BLaER1 (cell line): ENCODE measurements around the gene SRMS.

Experiments used
- H3K27ac ChIP-seq: shearing (Covaris generic); formaldehyde crosslinking; 2 replicates; pipeline ENCODE4 v1.8.1; 2022
- H3K27me3 ChIP-seq: shearing (Covaris generic); formaldehyde crosslinking; 2 replicates; pipeline ENCODE4 v1.8.1; 2022
- H3K36me3 ChIP-seq: shearing (Covaris generic); formaldehyde crosslinking; 2 replicates; pipeline ENCODE4 v1.8.1; 2022
- H3K4me1 ChIP-seq: shearing (Covaris generic); formaldehyde crosslinking; 2 replicates; pipeline ENCODE4 v1.8.1; 2022
- H3K4me2 ChIP-seq: shearing (Covaris generic); formaldehyde crosslinking; 2 replicates; pipeline ENCODE4 v1.8.1; 2022
- H3K4me3 ChIP-seq: shearing (Covaris generic); formaldehyde crosslinking; 2 replicates; pipeline ENCODE4 v1.8.1; 2022
- H3K9ac ChIP-seq: shearing (Covaris generic); formaldehyde crosslinking; 2 replicates; pipeline ENCODE4 v1.8.1; 2022
- H3K9me3 ChIP-seq: shearing (Covaris generic); formaldehyde crosslinking; 2 replicates; pipeline ENCODE4 v1.8.1; 2022
- H4K20me1 ChIP-seq: shearing (Covaris generic); formaldehyde crosslinking; 2 replicates; pipeline ENCODE4 v1.8.1; 2022
- Cebpa-rat ChIP-seq: shearing (Covaris generic); IDR thresholded peaks from 2 replicates; pipeline ENCODE4 v1.8.1; 2022

Gene SRMS

DNA sequence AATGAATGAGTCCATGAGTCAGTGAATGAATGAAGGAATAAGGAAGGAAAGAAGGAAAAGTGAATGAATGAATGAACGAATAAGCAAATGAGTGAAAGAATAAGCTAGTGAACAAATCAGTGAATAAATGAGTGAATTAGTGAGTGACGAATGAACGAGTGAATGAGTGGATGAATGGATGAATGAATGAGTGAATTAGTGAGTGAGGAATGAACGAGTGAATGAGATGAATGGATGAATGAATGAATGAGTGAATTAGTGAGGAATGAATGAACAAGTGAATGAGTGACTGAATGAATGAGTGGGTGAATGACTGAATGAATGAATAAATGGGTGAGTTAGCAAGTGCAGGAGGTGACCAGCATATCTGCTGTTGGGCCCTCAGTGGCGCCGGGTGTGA lies 3.8 kb downstream of the SRMS start:
- H3K4me2 ChIP-seq, result no peak overlapping the region
- H3K27me3 ChIP-seq, result peaks cover 63% of the 10 kb centered on the region
- H3K9me3 ChIP-seq, result no peaks in the 10 kb centered on the region
- no peak for TF ChIP-seq Cebpa-rat
- H3K4me3 ChIP-seq, result no peak overlapping the region
- peaks cover 48% of the 10 kb centered on the region for H3K4me1 ChIP-seq
- H3K27ac ChIP-seq, result no peak overlapping the region
- H3K36me3 ChIP-seq, result no peaks in the 10 kb centered on the region
- peaks cover 49% of the 10 kb centered on the region for H4K20me1 ChIP-seq
- no peak overlapping the region for H3K9ac ChIP-seq

DNA sequence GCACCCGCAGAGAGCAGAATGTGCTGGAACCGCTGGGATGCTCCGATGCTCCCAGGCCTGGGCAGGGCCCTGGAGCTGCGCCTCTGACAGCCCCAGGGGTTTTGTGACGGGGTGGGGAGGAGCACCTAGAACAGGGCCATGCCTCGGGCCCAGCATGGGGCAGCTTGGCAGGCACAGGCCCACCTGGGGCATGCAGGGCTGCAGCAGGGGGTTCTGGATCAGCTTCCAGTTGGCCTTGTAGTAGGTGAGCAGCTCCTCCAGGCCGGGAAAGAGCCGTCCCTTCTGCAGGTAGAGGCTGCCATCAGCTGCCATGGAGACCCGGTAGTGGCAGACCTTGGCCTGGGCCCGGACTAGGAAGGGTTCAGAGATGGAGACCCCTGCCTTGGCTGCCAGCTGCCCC lies 4.4 kb downstream of the SRMS start:
- peaks cover 47% of the 10 kb centered on the region for H3K4me1 ChIP-seq
- no peaks in the 10 kb centered on the region for H3K36me3 ChIP-seq
- H4K20me1 ChIP-seq, result peaks cover 43% of the 10 kb centered on the region
- no peak overlapping the region for H3K4me3 ChIP-seq
- TF ChIP-seq Cebpa-rat, result no peak
- H3K4me2 ChIP-seq, result peak overlapping the region; percentile 49
- H3K9me3 ChIP-seq, result no peaks in the 10 kb centered on the region
- peaks cover 57% of the 10 kb centered on the region for H3K27me3 ChIP-seq
- H3K9ac ChIP-seq, result no peak overlapping the region
- H3K27ac ChIP-seq, result no peak overlapping the region

DNA sequence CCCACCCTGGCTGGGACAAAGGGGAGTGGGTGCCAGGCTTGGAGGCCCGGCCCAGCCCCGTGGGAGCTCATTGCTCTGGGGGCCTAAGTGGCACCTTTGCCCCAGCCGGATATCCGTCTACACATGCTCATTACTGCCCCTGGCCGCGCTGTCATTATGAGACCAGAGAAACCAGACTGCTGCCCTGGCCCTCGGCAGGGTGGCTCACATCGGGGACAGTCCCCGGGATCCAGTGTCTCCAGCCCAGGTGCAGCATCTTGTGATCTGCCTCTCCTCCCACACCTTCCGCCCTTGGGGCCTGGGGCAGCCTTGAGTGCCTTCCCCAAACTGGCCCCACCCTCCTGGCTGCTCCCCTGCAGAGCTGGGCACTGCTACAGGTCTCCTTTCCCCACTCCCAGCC lies 4.9 kb downstream of the SRMS start:
- H3K4me2 ChIP-seq, result peak overlapping the region; percentile 49
- H3K27me3 ChIP-seq, result peaks cover 53% of the 10 kb centered on the region
- no peaks in the 10 kb centered on the region for H3K9me3 ChIP-seq
- H4K20me1 ChIP-seq, result peaks cover 39% of the 10 kb centered on the region
- no peak for TF ChIP-seq Cebpa-rat
- no peak overlapping the region for H3K9ac ChIP-seq
- no peaks in the 10 kb centered on the region for H3K36me3 ChIP-seq
- no peak overlapping the region for H3K4me3 ChIP-seq
- no peak overlapping the region for H3K27ac ChIP-seq
- H3K4me1 ChIP-seq, result peaks cover 50% of the 10 kb centered on the region

DNA sequence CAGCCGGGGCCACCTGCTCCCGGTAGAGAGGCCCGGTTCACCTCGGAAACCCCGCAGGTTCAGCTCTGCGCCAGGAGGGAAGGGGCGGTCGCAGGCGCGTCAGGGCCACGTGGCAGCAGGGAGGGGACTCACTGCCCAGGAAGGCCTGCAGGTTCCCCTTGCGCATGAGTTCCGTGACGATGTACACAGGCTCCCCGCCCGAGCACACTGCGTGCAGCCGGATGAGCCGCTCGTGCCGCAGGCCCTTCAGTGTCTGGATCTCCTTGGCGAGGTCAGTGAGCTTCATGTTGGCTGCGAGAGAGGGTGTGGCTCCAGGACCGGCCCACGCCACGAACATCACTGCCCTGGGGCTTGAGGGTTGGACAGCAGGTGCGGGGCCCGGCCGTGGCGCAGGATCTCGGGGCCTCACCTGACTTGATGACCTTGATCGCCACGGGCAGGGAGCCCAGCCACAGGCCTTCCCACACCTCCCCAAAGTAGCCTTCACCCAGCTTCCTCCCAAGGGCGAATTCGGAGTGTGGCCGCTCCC lies 5.5 kb downstream of the SRMS start:
- Histone ChIP-seq H4K20me1 (peaks cover 34% of the 10 kb centered on the region), H3K27ac (no peak overlapping the region), H3K27me3 (peaks cover 47% of the 10 kb centered on the region), H3K4me1 (peaks cover 56% of the 10 kb centered on the region), H3K9me3 (no peaks in the 10 kb centered on the region), H3K9ac (no peak overlapping the region), H3K36me3 (no peaks in the 10 kb centered on the region), H3K4me3 (no peak overlapping the region), H3K4me2 (peak overlapping the region; percentile 49; the same call in 1 of the 2 replicates)
- no peak for TF ChIP-seq Cebpa-rat

DNA sequence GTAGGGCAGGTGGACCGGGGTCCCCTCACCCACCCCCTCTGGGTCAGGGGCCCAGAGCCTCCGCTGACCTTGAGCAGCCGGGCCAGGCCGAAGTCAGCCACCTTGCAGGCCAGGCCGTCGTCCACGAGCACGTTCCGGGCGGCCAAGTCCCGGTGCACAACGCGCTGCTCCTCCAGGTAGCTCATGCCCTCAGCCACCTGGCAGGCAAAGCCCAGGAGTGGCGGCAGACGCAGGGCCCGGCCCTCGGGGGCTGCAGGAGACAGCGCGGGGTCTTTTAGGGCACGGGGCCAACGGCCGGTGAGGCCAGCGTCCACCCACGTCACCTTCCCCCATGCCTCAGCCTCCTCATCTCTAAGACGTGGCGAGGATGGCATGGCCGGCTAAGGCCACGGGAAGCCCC lies 6.2 kb downstream of the SRMS start:
- Histone ChIP-seq H3K4me1 (peaks cover 64% of the 10 kb centered on the region), H3K27ac (no peak overlapping the region), H4K20me1 (peaks cover 27% of the 10 kb centered on the region)

DNA sequence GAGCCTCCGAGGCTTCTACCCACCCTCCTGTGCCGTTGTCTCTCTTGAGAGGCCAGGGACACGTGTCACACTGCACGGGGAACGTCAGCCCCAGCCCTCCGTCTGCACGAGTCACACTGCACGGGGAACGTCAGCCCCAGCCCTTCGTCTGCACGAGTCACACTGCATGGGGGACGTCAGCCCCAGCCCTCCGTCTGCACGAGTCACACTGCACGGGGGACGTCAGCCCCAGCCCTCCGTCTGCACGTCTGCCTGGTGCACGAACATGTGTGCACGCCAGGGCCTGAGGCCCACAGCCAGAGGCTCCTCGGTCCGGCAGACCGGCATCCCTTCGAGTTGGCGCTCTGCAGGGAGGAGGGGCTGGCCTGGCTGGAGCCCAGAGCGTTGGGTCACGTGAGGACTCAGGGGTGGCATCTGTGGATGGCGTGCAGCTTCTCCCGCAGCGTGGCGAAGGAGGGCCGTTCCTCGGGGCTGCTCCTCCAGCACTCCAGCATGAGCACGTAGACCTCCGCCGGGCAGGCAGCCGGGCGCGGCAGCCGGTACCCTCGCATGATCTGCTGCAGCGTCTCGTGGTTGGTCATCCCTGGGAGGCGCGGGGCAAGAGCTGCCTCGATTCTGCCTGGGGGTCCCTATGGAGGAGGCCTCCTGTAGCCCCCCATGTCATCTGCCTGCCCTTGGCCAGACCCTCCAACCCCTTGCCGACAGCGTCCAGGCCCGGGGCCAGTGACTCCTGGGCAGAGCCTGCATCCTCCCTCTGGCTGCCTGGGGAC lies 6.9 kb downstream of the SRMS start:
- Histone ChIP-seq H3K36me3 (no peaks in the 10 kb centered on the region), H3K4me3 (no peak overlapping the region), H3K9ac (no peak overlapping the region), H3K4me2 (peak overlapping the region; percentile 44), H3K27me3 (peaks cover 32% of the 10 kb centered on the region), H3K9me3 (no peaks in the 10 kb centered on the region), H4K20me1 (peaks cover 19% of the 10 kb centered on the region), H3K27ac (no peak overlapping the region), H3K4me1 (peaks cover 64% of the 10 kb centered on the region)
- no peak for TF ChIP-seq Cebpa-rat

More for the DNA sequence above, 6.2 kb downstream of the SRMS start:
- Histone ChIP-seq H3K27me3 (peaks cover 40% of the 10 kb centered on the region), H3K9me3 (no peaks in the 10 kb centered on the region), H3K9ac (no peak overlapping the region), H3K4me2 (no peak overlapping the region), H3K4me3 (no peak overlapping the region), H3K36me3 (no peaks in the 10 kb centered on the region)
- no peak for TF ChIP-seq Cebpa-rat

DNA sequence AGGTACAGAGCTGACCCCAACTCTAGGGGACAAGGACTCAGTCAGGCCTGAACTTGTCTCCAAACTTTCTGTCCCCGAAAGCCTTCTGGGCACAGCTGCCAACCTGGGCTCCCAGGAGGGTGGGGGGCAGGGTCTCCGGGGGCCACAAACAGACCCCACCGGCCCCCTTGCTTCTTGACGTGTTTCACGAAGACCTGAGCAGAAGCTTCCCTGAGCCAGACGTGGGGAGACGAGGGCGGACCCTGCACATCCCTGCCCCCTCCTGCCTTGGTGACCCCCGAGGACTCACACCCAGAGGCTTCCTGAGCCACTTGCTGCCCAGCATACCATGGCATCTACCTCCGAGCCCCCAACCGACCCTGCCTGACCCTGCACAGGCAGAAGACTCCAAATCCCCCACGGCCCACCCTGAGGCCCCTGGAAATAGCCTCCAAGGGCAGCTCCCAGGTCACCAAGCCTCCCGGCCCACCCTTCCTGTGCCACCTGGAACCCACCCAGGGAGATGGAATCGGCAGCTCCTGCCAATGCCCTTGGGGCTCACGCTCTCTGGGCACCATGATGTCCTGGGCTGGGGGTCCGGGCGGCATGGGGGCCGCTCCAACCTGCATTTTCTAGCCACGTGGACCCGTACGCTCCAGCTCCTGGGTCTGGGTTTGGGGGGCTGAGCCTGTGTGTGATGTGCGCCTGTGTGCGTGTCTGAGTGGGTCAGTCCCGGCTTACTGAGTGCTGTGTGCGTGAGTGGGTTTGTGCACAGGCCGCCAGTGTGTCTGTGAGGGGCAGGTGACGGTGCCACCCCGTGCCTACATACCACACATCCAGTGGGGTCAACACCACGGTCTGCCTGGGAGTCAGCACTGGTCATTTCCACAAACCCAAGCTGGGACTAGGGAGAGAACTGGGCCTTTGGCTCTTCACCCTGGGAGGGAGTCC lies 7.8 kb downstream of the SRMS start:
- H4K20me1 ChIP-seq, result peaks cover 10% of the 10 kb centered on the region
- H3K9me3 ChIP-seq, result no peaks in the 10 kb centered on the region
- peaks cover 30% of the 10 kb centered on the region for H3K27me3 ChIP-seq
- H3K9ac ChIP-seq, result no peak overlapping the region
- H3K4me3 ChIP-seq, result no peak overlapping the region
- peak overlapping the region; percentile 44 for H3K4me2 ChIP-seq
- H3K36me3 ChIP-seq, result no peaks in the 10 kb centered on the region
- H3K27ac ChIP-seq, result no peak overlapping the region
- TF ChIP-seq Cebpa-rat, result no peak
- peaks cover 67% of the 10 kb centered on the region for H3K4me1 ChIP-seq

DNA sequence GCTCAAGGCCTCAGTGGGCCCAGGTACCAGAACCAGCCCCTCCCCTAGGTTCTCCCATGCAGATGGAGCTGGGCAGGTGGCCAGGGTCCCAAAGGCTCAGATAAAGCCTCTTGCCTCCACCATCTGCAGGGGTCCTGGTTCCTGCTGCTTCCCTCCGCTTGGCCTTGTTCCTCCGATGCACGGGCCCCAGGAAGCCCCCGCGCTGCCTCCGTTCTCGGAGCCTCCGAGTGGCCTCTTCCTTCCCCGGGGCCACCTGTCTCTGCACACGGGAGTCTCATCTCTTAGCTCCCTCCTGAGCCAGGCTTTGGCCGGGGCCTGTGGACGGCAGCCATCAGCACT lies 8.5 kb downstream of the SRMS start:
- H3K27me3 ChIP-seq, result peaks cover 29% of the 10 kb centered on the region; the same call in 1 of the 2 replicates
- H3K9me3 ChIP-seq, result no peaks in the 10 kb centered on the region
- H3K36me3 ChIP-seq, result no peaks in the 10 kb centered on the region
- peaks cover 8% of the 10 kb centered on the region for H4K20me1 ChIP-seq
- no peak overlapping the region for H3K4me3 ChIP-seq
- no peak overlapping the region for H3K27ac ChIP-seq
- TF ChIP-seq Cebpa-rat, result no peak
- H3K4me1 ChIP-seq, result peaks cover 74% of the 10 kb centered on the region
- peak overlapping the region; percentile 44 for H3K4me2 ChIP-seq
- no peak overlapping the region for H3K9ac ChIP-seq

DNA sequence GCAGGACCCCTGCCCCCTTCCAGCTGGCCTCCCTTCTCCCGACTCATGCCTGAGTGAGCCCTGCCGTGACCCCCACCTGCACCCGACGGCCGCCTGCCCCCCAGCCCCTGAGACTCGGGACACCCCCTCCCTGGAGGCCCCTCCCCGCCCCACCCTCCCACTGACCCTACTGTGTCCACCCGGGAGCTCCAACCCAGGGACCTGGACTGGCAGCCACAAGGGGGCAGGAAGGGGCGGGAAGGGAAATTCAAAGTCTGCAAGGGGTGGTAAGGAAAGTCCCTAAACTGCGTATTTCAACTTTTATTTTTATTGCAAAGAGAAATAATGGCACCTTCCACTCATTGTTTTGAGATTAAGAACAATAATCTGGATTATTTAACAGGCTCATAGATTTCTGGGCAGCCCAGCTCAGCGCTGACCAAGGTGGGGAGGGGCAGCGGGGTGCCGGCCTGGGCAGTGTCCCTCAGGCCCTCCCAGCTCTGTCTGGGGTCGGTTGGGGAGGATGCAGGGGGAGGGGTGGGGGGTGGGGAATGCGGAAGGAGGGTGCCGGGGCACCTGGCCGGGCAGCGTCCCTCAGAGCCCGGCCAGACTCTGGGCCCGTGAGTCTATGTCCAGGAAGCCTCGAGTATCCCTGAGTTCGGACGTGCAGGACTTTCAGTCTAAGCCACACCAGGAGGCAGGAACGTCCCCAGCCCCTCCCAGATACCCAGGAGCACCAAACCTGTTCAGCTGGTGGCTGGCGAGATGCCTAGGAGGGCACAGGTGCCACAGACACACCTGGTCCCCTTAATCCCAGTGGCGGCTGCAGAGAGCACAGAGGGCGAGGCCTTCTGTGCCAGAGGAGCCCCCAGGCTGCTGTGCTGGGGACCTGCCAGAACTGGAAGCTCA lies 9.1 kb downstream of the SRMS start:
- H3K27me3 ChIP-seq, result peaks cover 26% of the 10 kb centered on the region; the same call in 1 of the 2 replicates
- peak overlapping the region; percentile 60; the same call in 1 of the 2 replicates for H3K4me3 ChIP-seq
- no peaks in the 10 kb centered on the region for H3K9me3 ChIP-seq
- peaks cover 80% of the 10 kb centered on the region for H3K4me1 ChIP-seq
- no peaks in the 10 kb centered on the region for H3K36me3 ChIP-seq
- 0 out of 2 replicates have a peak overlapping the region, but pooled peaks have one; percentile 74 for H3K27ac ChIP-seq
- no peak for TF ChIP-seq Cebpa-rat
- peaks cover 8% of the 10 kb centered on the region; the same call in 1 of the 2 replicates for H4K20me1 ChIP-seq
- H3K4me2 ChIP-seq, result peak overlapping the region; percentile 94
- no peak overlapping the region for H3K9ac ChIP-seq
